K562 (cell line): Measurements from ENCODE around the gene NEMP1. TPM values are rescaled to one million over a fixed set of nuclear protein-coding genes. Genes with fewer than 3 reads are reported as not detected.

Source experiments
- ARID2 ChIP-seq: fragments of 450-650 bp; IDR thresholded peaks from 2 replicates; pipeline ENCODE4 v1.6.1; 2017; ENCODE audit warnings: antibody characterized with exemption, mild to moderate bottlenecking
- ARID3A ChIP-seq: IDR thresholded peaks from 2 replicates; pipeline ENCODE4 v1.6.1; 2012; ENCODE audit warnings: low read depth, low read length, improper control_type of control experiment, borderline replicate concordance
- ASH1L ChIP-seq: fragments of 450-650 bp; IDR thresholded peaks from 2 replicates; pipeline ENCODE4 v1.6.1; 2018; ENCODE audit warnings: borderline replicate concordance, mild to moderate bottlenecking, low read depth; ENCODE audit not compliant: partially characterized antibody
- CBX3 ChIP-seq, 2 experiments: IDR thresholded peaks; 1 replicate in 1 of 2; 2 replicates in 1 of 2; pipeline ENCODE4 v1.6.1; 2012; ENCODE audit warnings: inconsistent platforms in 2 of 2, low read length in 2 of 2, borderline replicate concordance in 1 of 2, control low read depth in 1 of 2
- CHD1 ChIP-seq: fragments of 200-600 bp; sonication (generic); IDR thresholded peaks from one replicate; pipeline ENCODE4 v1.6.1; 2012; ENCODE audit warnings: mild to moderate bottlenecking, moderate library complexity, low read length, inconsistent platforms
- DIDO1 ChIP-seq: fragments of 450-650 bp; IDR thresholded peaks from 2 replicates; pipeline ENCODE4 v1.6.1; 2016; ENCODE audit warnings: low read depth, missing biosample characterization, missing genetic modification characterization
- ETS1 ChIP-seq: conservative IDR thresholded peaks from 2 replicates; pipeline ENCODE4 v1.6.1; 2011; ENCODE audit warnings: low read depth, mild to moderate bottlenecking, low read length; ENCODE audit not compliant: control insufficient read depth
- HINFP ChIP-seq: fragments of 450-650 bp; conservative IDR thresholded peaks from 2 replicates; pipeline ENCODE4 v1.6.1; 2016; ENCODE audit warnings: missing genetic modification characterization, low read depth, mild to moderate bottlenecking, control low read depth, missing compliant biosample characterization
- HIVEP1 ChIP-seq: fragments of 250-450 bp; sonication (Bioruptor Pico); IDR thresholded peaks from 2 replicates; pipeline ENCODE4 v1.4.0; 2020; ENCODE audit warnings: mild to moderate bottlenecking
- HMBOX1 ChIP-seq: sonication (generic); IDR thresholded peaks from 2 replicates; pipeline ENCODE4 v1.6.1; 2016
- HMGN3 ChIP-seq: IDR thresholded peaks from 2 replicates; pipeline ENCODE4 v1.6.1; 2011; ENCODE audit warnings: borderline replicate concordance, low read depth, mild to moderate bottlenecking, mixed read lengths, low read length; ENCODE audit not compliant: insufficient read length; ENCODE audit errors: extremely low read depth
- MCM7 ChIP-seq, 2 experiments: fragments of 450-650 bp; IDR thresholded peaks; 2 replicates each; pipeline ENCODE4 v1.6.1; 2016 to 2018
- MLLT1 ChIP-seq, 2 experiments: fragments of 450-650 bp; IDR thresholded peaks; 2 replicates each; pipeline ENCODE4 v1.6.1; 2016
- MTA3 ChIP-seq: fragments of 450-650 bp; formaldehyde crosslinking; IDR thresholded peaks from 2 replicates; pipeline ENCODE4 v1.6.1; 2017; ENCODE audit warnings: mild to moderate bottlenecking, borderline replicate concordance
- NCOA2 ChIP-seq, 2 experiments: fragments of 450-650 bp; IDR thresholded peaks; 2 replicates each; pipeline ENCODE4 v1.6.1; 2018; ENCODE audit warnings: mild to moderate bottlenecking in 2 of 2, moderate library complexity in 1 of 2; ENCODE audit not compliant: partially characterized antibody in 2 of 2
- NFIC ChIP-seq: fragments of 450-650 bp; IDR thresholded peaks from 2 replicates; pipeline ENCODE4 v1.6.1; 2017; ENCODE audit warnings: mild to moderate bottlenecking, inconsistent platforms
- PML ChIP-seq: IDR thresholded peaks from 2 replicates; pipeline ENCODE4 v1.6.1; 2012; ENCODE audit warnings: low read length, inconsistent platforms
- RAD21 ChIP-seq, 2 experiments: fragments of 250-450 bp in 1 of 2; fragments of 450-650 bp in 1 of 2; sonication (Bioruptor Pico) in 1 of 2; formaldehyde crosslinking in 1 of 2; IDR thresholded peaks in 1 of 2; conservative IDR thresholded peaks in 1 of 2; 2 replicates each; pipeline versions ENCODE4 v1.4.0 to v1.8.0; 2020 to 2022; ENCODE audit warnings: mild to moderate bottlenecking in 2 of 2, moderate library complexity in 1 of 2
- TFAP4 ChIP-seq: sonication (generic); formaldehyde crosslinking; IDR thresholded peaks from 2 replicates; pipeline ENCODE4 v1.8.0; 2022; ENCODE audit warnings: missing genetic modification reagents, mild to moderate bottlenecking, moderate library complexity, borderline replicate concordance
- ZNF589 ChIP-seq: fragments of 200-800 bp; sonication (Bioruptor generic); IDR thresholded peaks from 2 replicates; pipeline ENCODE4 v1.6.1; 2016; ENCODE audit warnings: low read depth, missing genetic modification characterization, missing compliant biosample characterization
- polyA plus RNA-seq, 8 experiments: library from polyadenylated mRNA; depleted of rRNA in 4 of 8; stranded (reverse) in 5 of 8; unstranded in 3 of 8; fragments of >200 nt; fragmentation: Nextera tagmentation in 2 of 8; fragmentation: Illumina TruSeq in 1 of 8; extraction: Ambion mirVana in 2 of 8; extraction: Trizol in 1 of 8; gene quantifications; 2 replicates each; pipeline versions ENCODE4 v1.2.1 to v1.2.3, GENCODE V29; 2011 to 2014; ENCODE audit warnings: inconsistent platforms in 1 of 8, missing spikeins in 1 of 8
- total RNA-seq, 7 experiments: library from RNA; depleted of rRNA in 6 of 7; stranded (reverse); fragments of >200 nt in 6 of 7; fragmentation: Illumina TruSeq in 2 of 7; extraction: Trizol in 2 of 7; gene quantifications; 2 replicates each; pipeline versions ENCODE4 v1.2.1 to v1.2.3, GENCODE V29; 2011 to 2021; ENCODE audit warnings: low replicate concordance in 1 of 7

NEMP1 gene
- total and polyA plus RNA-seq, 9 of the 15 experiments (the other 6 are each of a cell fraction or from before 2014, with no cell fraction given), result 9.5 to 82.2 (median 41.2) TPM

GRCh38 chr12:57086493-57087009, 8.0 kb upstream of the NEMP1 start (continued):
- TF ChIP-seq CBX3 (IDR thresholded peaks at IDR 0.05; ENCODE audit: borderline replicate concordance in 1 of 2, low read length in 2 of 2), result no peak
- TF ChIP-seq ETS1, result no peak
- no peak for TF ChIP-seq HMBOX1
- no peak for TF ChIP-seq MCM7 (IDR thresholded peaks at IDR 0.05)
- no peak for TF ChIP-seq MLLT1 (IDR thresholded peaks at IDR 0.05)
- no peak for TF ChIP-seq PML
- no peak for TF ChIP-seq ARID2
- TF ChIP-seq MTA3, result 0 out of 2 replicates have a peak, but pooled peaks have one; percentile 14
- TF ChIP-seq NFIC, result 0 out of 2 replicates have a peak, but pooled peaks have one; percentile 2
- no peak for TF ChIP-seq ARID3A
- TF ChIP-seq DIDO1 (tag), result no peak
- TF ChIP-seq HMGN3, result no peak
- TF ChIP-seq ZNF589 (CRISPR knock-in tag), result 0 out of 2 replicates have a peak, but pooled peaks have one; percentile 17
- peak; percentile 74 for TF ChIP-seq CHD1
- no peak for TF ChIP-seq TFAP4 (CRISPR knock-in tag)
- TF ChIP-seq HINFP (tag), result no peak
- no peak for TF ChIP-seq HIVEP1 (CRISPR knock-in tag)
- TF ChIP-seq RAD21 (CRISPR knock-in tag; conservative IDR thresholded peaks at IDR 0.05 in 1 of 2, IDR thresholded peaks at IDR 0.05 in 1 of 2), result peak; percentile 10 to 25; a peak in 2 of 4 replicates
- no peak for TF ChIP-seq ASH1L
- no peak for TF ChIP-seq NCOA2 (IDR thresholded peaks at IDR 0.05; ENCODE audit: partially characterized antibody in 2 of 2)
